Fibroblast of villous mesenchyme (primary cell): ENCODE results near the gene ZFAND3. TPM values are rescaled to one million over a fixed set of nuclear protein-coding genes. Genes with fewer than 3 reads are reported as not detected.
A peak's percentile ranks its signal among the peaks of the same experiment; 100 is the strongest.

Source experiments
- DNase-seq: peaks from one replicate; pipeline ENCODE4 v3.0.0-alpha.2; 2010; ENCODE audit warnings: low read depth
- H3K4me3 ChIP-seq: 2 replicates; pipeline ENCODE4 v1.5.1; 2011; ENCODE audit warnings: low read depth, mild to moderate bottlenecking, low read length
- CTCF ChIP-seq: IDR thresholded peaks from 2 replicates; pipeline ENCODE4 v1.5.1; 2012; ENCODE audit warnings: low read depth, mild to moderate bottlenecking, low read length; ENCODE audit not compliant: insufficient read depth
- total RNA-seq: library from RNA; depleted of rRNA; stranded (reverse); fragments of >200 nt; gene quantifications from 2 replicates; pipeline ENCODE4 v1.2.3, GENCODE V29; 2012

ZFAND3 gene
- total RNA-seq, 1 donor: 20.3 TPM

GRCh38 chr6:37850260-37850659 is 30.7 kb downstream of the ZFAND3 start:
- H3K4me3 ChIP-seq: no peak overlapping the region
- DNase-seq: no peak
- TF ChIP-seq CTCF: no peak

- no peak for DNase-seq
- TF ChIP-seq CTCF: no peak
- H3K4me3 ChIP-seq: no peak overlapping the region
These were observed 31.3 kb downstream of the ZFAND3 start for GRCh38 chr6:37850728-37851285.

DNA sequence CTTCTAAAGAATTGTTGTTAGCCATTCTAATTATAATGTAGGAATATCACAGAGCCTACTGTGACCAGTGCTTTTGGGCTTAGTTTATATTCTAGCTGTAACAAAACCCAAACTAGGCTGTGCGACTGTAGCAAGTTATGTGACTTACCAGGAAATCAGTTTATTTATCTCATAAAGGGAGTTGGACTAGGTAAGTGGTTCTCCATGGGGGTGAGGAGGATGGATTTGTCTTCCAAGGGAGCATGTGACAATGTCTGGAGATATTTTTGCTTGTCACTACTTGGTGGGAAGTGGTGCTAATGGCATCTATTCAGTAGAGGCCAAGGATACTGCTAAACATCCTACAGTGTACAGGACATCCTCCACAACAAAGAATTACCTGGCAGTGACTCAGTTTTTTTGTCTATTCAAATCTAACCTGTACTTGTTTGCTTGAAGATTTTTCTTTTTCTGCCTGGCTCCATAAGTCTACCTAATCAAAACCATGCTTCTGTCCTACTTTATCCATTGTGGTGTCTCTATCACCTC is 32.5 kb downstream of the ZFAND3 start:
- no peak for DNase-seq
- TF ChIP-seq CTCF: no peak

GRCh38 chr6:37856285-37856684 is 36.8 kb downstream of the ZFAND3 start:
- TF ChIP-seq CTCF: no peak
- H3K4me3 ChIP-seq: no peak overlapping the region
- no peak for DNase-seq

More for the DNA sequence above, 32.5 kb downstream of the ZFAND3 start:
- H3K4me3 ChIP-seq: no peak overlapping the region

DNA sequence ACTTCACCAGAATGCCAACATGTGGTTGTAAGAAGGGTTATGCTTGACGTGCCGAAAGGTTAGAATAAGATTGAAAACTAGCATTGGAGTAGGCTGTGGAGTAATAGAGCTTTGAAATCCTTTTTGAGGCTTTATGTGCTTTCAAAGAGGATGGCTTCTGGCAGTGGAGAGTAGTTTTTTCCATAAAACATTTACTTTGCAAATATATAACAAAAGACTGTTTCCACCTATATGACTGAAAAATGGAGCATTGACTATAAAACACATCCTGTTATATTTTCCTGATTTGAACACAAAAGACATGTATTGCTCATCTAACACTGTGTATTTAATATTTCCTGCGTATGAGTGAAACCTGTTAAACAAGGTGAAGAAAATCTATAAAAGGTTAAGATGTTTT is 38.8 kb downstream of the ZFAND3 start:
- TF ChIP-seq CTCF: no peak
- no peak for DNase-seq
- no peak overlapping the region for H3K4me3 ChIP-seq

DNA sequence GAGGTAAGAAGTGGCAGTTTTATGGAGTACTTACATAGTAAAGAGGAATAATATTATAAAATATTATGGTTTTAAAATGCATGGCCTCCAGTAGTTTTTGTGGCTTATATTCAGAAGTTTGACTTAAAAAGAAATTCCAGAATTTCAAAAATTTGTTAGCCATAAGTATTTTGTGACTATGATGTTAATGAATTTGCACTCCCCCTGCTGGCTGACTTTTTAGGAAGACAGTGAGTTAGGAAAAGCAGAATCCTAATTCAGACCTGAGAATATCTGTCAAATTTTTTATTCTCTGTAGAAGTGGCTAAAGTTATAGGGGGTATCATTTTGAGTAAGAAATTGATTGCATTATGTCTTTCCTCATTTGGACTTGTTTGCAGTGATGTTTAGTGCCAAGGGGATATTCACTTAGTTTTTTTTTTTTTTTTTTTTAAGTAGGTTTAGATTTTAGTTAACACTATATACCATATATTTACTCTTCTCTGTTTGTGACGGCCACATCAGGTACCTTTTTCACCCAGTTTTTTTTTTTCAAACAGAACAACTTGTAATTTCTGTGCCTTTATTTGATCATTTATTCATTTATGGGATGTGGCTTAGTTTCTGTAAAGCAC is 40.8 kb downstream of the ZFAND3 start:
- no peak overlapping the region for H3K4me3 ChIP-seq
- DNase-seq: peak; percentile 55
- peak; percentile 75 for TF ChIP-seq CTCF

DNA sequence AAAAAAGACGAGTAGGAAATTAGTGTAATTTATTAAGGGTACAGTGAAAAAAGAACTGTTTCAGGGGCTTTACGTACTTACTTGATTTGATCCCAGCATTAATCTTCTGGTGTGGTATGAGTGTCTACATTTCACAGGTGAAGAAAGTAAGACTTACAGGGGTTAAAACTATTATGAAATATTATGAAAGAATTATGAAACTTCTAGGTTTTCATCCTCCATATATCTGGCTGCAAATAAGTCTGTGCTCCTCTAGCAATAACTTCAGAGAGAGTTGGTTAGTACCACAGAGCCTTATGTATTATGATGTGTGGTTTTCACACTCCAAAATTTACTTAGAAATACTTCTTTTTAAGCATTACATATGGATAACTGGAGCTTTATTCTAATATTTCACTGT is 41.9 kb downstream of the ZFAND3 start:
- no peak for DNase-seq
- no peak overlapping the region for H3K4me3 ChIP-seq
- TF ChIP-seq CTCF: no peak
